Sigmoid colon (tissue), 7 donors: Measurements from ENCODE around the gene DNASE1. TPM values are rescaled to one million over a fixed set of nuclear protein-coding genes. Genes with fewer than 3 reads are reported as not detected.

Experiments used
- DNase-seq: peaks from one replicate; pipeline ENCODE4 v3.0.0-alpha.2; 2019
- H3K27ac ChIP-seq, 4 donors: fragments of 200-600 bp; sonication (generic); one replicate each; pipeline ENCODE4 v1.5.1; 2016 to 2019; ENCODE audit warnings: mild to moderate bottlenecking in 1 of 4
- H3K27me3 ChIP-seq, 3 donors: fragments of 200-600 bp; sonication (generic); one replicate each; pipeline ENCODE4 v1.5.1; 2019; ENCODE audit warnings: mild to moderate bottlenecking in 1 of 3
- H3K36me3 ChIP-seq, 4 donors: fragments of 200-600 bp; sonication (generic); one replicate each; pipeline ENCODE4 v1.5.1; 2016 to 2019
- H3K4me1 ChIP-seq, 4 donors: fragments of 200-600 bp; sonication (generic); one replicate each; pipeline ENCODE4 v1.5.1; 2017 to 2019
- H3K4me3 ChIP-seq, 4 donors: fragments of 200-600 bp; sonication (generic); one replicate each; pipeline ENCODE4 v1.5.1; 2017 to 2019; ENCODE audit warnings: mild to moderate bottlenecking in 2 of 4, moderate library complexity in 1 of 4
- H3K9me3 ChIP-seq, 4 donors: fragments of 200-600 bp in 3 of 4; sonication (generic) in 3 of 4; one replicate each; pipeline versions ENCODE4 v1.5.1 to v1.6.1; 2013 to 2019
- EP300 ChIP-seq, 4 donors: sonication (generic); formaldehyde crosslinking; IDR thresholded peaks; one replicate each; pipeline ENCODE4 v1.6.1; 2017; ENCODE audit warnings: antibody characterized with exemption in 4 of 4
- POLR2A ChIP-seq, 2 donors: fragments of 450-650 bp; IDR thresholded peaks; one replicate each; pipeline ENCODE4 v1.6.1; 2016; ENCODE audit warnings: antibody characterized with exemption in 2 of 2, mild to moderate bottlenecking in 2 of 2, moderate library complexity in 2 of 2
- POLR2AphosphoS5 ChIP-seq, 4 donors: sonication (generic); formaldehyde crosslinking; IDR thresholded peaks; one replicate each; pipeline ENCODE4 v1.6.1; 2017; ENCODE audit warnings: antibody characterized with exemption in 4 of 4
- WGBS, 2 donors: extraction: QIAGEN DNeasy Blood & Tissue Kit; methylation state at CpG; one replicate each; pipeline ENCODE4 v1.1.7; 2013; 5-methylcytosine and 5-hydroxymethylcytosine counted together
- intact Hi-C: fragments of 100-400 bp; cut with DNase I; formaldehyde crosslinking; loops from one replicate; pipeline ENCODE4 v1.15.1; 2023
- polyA plus RNA-seq, 3 donors: library from polyadenylated mRNA; stranded (reverse); fragments of 200-250 nt; gene quantifications; one replicate each; pipeline ENCODE4 v1.2.3, GENCODE V29; 2013
- total RNA-seq, 4 donors: library from RNA; depleted of rRNA; stranded (reverse); fragments of >200 nt; gene quantifications; one replicate each; pipeline ENCODE4 v1.1.0, GENCODE V29; 2016
- TF ChIP-seq, protein P1 (sequence below), 4 experiments: fragments of 450-650 bp in 3 of 4; fragments of 200-600 bp in 1 of 4; IDR thresholded peaks; one replicate each; pipeline ENCODE4 v1.5.1; 2016 to 2019; ENCODE audit warnings: antibody characterized with exemption in 4 of 4, mild to moderate bottlenecking in 3 of 4, moderate library complexity in 2 of 4
- donor health status: healthy with polysubstance abuse.
- donor health status: Bipolar disorder and iron deficiency.
- donor health status: healthy.

The DNASE1 gene
- total and polyA plus RNA-seq, 7 donors = 1.2 to 22.4 (median 10.7) TPM

DNA sequence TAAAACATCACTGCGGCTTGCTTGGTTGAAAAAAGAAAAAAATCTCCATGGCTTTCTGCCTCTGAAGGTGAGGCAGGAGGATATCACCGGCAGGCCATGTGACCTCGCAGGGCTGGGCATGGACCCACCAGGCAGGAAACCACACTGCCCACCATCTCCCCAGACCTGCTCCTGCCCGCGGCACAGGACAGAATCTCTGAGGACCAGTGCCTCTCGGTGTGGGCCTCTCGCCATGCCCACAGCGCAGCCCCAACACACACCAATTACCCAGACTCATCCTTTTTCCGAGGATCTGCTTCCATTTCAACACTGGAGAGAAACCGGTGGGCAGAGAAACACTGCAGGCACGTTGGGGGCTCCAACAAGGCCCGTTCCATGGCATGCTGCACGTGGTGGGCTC, 16.2 kb downstream of the DNASE1 start:
- intact Hi-C loops = no loop called here
- TF ChIP-seq EP300 (IDR thresholded peaks at IDR 0.05) (no peak), POLR2A (IDR thresholded peaks at IDR 0.05) (no peak), POLR2AphosphoS5 (IDR thresholded peaks at IDR 0.05) (no peak)
- TF ChIP-seq, protein P1, sequence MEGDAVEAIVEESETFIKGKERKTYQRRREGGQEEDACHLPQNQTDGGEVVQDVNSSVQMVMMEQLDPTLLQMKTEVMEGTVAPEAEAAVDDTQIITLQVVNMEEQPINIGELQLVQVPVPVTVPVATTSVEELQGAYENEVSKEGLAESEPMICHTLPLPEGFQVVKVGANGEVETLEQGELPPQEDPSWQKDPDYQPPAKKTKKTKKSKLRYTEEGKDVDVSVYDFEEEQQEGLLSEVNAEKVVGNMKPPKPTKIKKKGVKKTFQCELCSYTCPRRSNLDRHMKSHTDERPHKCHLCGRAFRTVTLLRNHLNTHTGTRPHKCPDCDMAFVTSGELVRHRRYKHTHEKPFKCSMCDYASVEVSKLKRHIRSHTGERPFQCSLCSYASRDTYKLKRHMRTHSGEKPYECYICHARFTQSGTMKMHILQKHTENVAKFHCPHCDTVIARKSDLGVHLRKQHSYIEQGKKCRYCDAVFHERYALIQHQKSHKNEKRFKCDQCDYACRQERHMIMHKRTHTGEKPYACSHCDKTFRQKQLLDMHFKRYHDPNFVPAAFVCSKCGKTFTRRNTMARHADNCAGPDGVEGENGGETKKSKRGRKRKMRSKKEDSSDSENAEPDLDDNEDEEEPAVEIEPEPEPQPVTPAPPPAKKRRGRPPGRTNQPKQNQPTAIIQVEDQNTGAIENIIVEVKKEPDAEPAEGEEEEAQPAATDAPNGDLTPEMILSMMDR (IDR thresholded peaks at IDR 0.05) = no peak
- 81 to 95% methylated on average over 13 of the region's 13 CpGs for WGBS, 2 donors
- Histone ChIP-seq H3K4me3 (no peak overlapping the region), H3K36me3 (peaks cover 21 to 66% (median 29%) of the 10 kb centered on the region in 4 donors), H3K9me3 (no peaks in the 10 kb centered on the region), H3K27ac (no peak overlapping the region), H3K4me1 (peaks cover 0 to 4% (median 0%) of the 10 kb centered on the region in 4 donors), H3K27me3 (no peaks in the 10 kb centered on the region)
- no peak for DNase-seq

DNA sequence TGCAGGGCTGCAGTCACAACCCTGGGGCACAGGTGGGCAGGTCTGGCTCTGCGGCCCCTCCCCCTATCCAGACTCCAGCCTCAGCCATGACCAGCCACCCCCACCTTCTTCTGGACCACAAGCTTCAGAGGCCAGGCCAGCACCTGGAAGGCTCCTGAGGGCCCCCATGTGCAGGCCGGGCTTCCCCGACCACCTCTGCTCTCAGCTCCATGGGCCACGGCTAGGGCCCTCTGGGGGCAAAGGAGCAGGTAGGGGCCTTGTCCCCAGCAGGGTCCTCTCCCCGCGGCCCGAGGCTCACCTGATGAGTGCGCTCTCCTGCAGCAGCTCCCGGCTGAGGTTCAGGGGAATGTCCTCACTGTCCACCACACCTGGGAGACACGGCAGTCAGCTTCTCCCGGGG, 16.9 kb downstream of the DNASE1 start:
- H3K36me3 ChIP-seq = peaks cover 25 to 66% (median 32%) of the 10 kb centered on the region in 4 donors
- 94 to 96% methylated on average over 11 of the region's 11 CpGs for WGBS, 2 donors
- intact Hi-C loops = no loop called here
- peaks cover 0 to 4% (median 0%) of the 10 kb centered on the region in 4 donors for H3K4me1 ChIP-seq
- H3K9me3 ChIP-seq = no peaks in the 10 kb centered on the region
- H3K27me3 ChIP-seq = no peaks in the 10 kb centered on the region
- TF ChIP-seq POLR2AphosphoS5 (IDR thresholded peaks at IDR 0.05) (no peak), POLR2A (IDR thresholded peaks at IDR 0.05) (no peak), EP300 (IDR thresholded peaks at IDR 0.05) (no peak)
- TF ChIP-seq, protein P1 (IDR thresholded peaks at IDR 0.05) = no peak
- no peak overlapping the region for H3K27ac ChIP-seq
- DNase-seq = no peak
- H3K4me3 ChIP-seq = no peak overlapping the region

DNA sequence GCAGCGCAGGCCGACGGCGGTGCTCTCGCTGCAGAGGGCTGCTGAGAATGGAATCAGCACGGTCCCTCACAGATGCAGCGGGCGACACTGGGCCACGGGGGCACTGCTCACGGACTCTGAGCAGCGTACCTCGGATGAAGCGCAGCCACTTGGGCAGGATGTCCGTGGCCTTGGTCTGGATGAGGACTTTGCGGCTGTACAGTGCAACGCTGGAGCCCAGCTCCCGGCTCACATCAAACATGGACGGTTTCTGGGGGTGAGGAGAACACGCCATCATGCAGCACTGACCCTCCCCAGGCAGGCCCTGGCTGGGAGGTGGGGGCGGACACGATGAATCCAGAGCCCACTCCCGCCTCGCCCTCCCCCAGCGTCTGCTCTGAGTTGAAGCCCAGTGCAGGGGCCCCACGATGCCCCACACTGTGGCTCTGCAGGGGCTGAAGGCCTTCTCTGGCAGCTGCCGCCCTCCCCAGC, 18.1 kb downstream of the DNASE1 start:
- Histone ChIP-seq H3K27ac (no peak overlapping the region), H3K9me3 (no peaks in the 10 kb centered on the region), H3K36me3 (peaks cover 25 to 77% (median 33%) of the 10 kb centered on the region in 4 donors), H3K4me3 (no peak overlapping the region), H3K27me3 (no peaks in the 10 kb centered on the region), H3K4me1 (peaks cover 0 to 4% (median 0%) of the 10 kb centered on the region in 4 donors)
- DNase-seq = no peak
- no peak for TF ChIP-seq POLR2AphosphoS5 (IDR thresholded peaks at IDR 0.05)
- TF ChIP-seq EP300 (IDR thresholded peaks at IDR 0.05) = no peak
- TF ChIP-seq, protein P1 (IDR thresholded peaks at IDR 0.05) = no peak
- TF ChIP-seq POLR2A (IDR thresholded peaks at IDR 0.05) = no peak
- WGBS, 2 donors = 97% methylated on average over 26 of the region's 26 CpGs
- intact Hi-C loops = no loop called here

DNA sequence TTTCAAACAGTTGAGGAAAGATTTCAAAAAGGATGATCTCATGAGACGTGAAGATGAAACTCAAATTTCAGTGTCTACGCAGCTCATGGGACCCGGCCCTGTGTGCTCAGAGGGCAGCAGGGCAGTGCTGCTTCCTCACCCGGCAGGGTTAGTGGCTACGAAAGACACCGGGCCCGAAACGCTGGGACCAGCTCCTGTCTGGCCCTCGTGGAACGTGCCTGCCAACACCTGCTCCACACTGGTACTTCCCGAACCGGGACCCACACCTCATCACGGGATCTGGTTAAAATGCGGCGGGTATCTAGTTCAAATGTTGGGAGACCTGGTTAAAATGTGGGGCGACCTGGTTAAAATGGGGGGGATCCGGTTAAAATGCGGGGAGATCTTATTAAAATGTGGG, 18.7 kb downstream of the DNASE1 start:
- Histone ChIP-seq H3K4me3 (no peak overlapping the region), H3K27ac (no peak overlapping the region), H3K36me3 (peaks cover 25 to 83% (median 36%) of the 10 kb centered on the region in 4 donors), H3K27me3 (no peaks in the 10 kb centered on the region), H3K9me3 (no peaks in the 10 kb centered on the region), H3K4me1 (peaks cover 0 to 4% (median 0%) of the 10 kb centered on the region in 4 donors)
- intact Hi-C loops = no loop called here
- DNase-seq = no peak
- TF ChIP-seq EP300 (IDR thresholded peaks at IDR 0.05) (no peak), POLR2AphosphoS5 (IDR thresholded peaks at IDR 0.05) (no peak), POLR2A (IDR thresholded peaks at IDR 0.05) (no peak)
- TF ChIP-seq, protein P1 (IDR thresholded peaks at IDR 0.05) = no peak
- WGBS, 2 donors = 96 to 97% methylated on average over 18 of the region's 18 CpGs
